VCaP (cell line): ENCODE data around the gene APOD.

Experiments
- H3K27ac ChIP-seq: fragments of 450-650 bp; 2 replicates; pipeline ENCODE4 v1.5.1; 2017
- CTCF ChIP-seq: fragments of 450-650 bp; conservative IDR thresholded peaks from 2 replicates; pipeline ENCODE4 v1.5.1; 2017; ENCODE audit warnings: mild to moderate bottlenecking, moderate library complexity

The APOD gene

GRCh38 chr3:195587824-195588223, 4.1 kb upstream of the APOD start:
- TF ChIP-seq CTCF: no peak
- no peak overlapping the region for H3K27ac ChIP-seq

DNA sequence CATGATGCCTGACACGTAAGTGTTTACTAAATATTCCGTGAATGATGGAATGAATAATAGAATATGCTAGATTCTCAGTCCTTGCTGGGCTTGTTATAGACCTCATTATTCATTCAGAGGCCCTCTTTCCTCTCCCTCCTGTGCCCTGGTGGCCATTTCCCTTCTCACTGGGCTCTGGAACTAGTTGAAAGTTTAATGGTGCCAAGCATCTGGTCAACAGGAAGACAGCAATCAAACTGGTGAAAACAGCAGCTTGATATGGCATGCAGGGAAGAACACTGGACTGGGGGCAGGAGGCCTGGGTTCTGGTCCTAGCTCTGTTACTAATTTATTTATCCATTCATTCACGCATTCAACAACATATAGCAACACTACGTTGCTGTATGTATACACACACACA, 3.7 kb upstream of the APOD start:
- H3K27ac ChIP-seq: no peak overlapping the region
- TF ChIP-seq CTCF: no peak

GRCh38 chr3:195584543-195584870, 767 bp upstream of the APOD start:
- H3K27ac ChIP-seq: peak overlapping the region; percentile 97
- TF ChIP-seq CTCF: no peak

DNA sequence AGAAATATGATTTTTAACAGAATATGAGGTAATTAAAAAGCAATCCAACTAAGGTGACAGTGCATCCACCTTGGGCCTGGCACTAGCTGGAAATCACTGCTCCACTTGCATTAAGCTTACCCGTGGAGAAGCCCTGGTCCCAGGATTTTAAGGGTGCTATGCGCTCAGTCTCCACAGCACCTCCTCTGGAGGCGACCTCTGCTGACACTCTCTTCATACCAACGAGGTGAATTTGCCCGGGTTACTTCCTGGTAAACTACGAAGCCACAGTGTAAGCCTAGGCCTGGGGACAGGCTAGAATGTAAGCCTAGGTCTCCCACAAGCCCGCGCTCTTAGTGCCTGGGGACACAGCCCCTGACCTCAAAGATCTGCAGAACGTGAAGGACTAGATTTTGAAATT, 793 bp downstream of the APOD start:
- peak overlapping the region; percentile 97 for H3K27ac ChIP-seq
- peak; percentile 29; the same call in 1 of the 2 replicates for TF ChIP-seq CTCF

DNA sequence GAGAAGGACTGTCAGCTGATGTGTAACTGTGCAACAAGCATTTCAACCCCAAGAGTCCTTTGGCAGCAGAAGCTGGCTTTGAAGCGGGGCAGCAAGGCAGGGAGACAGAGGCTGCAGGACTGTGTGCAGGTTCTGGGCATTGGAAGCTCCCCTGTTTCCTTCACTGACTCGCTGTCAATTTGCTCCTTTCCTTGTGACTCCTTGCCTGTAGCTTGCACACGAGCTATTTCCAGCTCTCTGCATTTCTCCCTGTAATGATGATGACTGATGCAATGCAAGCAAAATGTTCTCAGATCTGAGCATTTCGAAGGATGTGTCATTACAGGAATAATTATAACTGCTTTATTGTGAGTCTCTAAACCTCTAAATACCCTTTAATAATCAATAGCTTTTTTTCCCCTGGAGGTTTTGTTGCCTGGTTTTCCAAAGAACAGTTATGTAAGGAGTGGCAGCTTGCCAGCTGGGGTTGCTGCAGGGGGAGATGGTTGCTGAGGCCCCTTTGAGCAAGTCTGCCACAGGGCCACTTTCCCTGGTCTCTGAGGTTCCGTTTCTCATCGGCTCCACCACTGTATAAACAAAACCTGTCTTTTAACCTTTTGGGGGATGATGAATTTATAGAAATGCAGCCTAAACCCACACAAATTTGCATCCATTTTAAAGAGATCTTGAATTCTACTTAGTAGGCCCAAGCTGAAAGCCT, 2.8 kb downstream of the APOD start:
- TF ChIP-seq CTCF: no peak
- H3K27ac ChIP-seq: peak overlapping the region; percentile 97; the same call in 1 of the 2 replicates

- no peak for TF ChIP-seq CTCF
- no peak overlapping the region for H3K27ac ChIP-seq
Measured at GRCh38 chr3:195579281-195579680, 4.5 kb downstream of the APOD start.

DNA sequence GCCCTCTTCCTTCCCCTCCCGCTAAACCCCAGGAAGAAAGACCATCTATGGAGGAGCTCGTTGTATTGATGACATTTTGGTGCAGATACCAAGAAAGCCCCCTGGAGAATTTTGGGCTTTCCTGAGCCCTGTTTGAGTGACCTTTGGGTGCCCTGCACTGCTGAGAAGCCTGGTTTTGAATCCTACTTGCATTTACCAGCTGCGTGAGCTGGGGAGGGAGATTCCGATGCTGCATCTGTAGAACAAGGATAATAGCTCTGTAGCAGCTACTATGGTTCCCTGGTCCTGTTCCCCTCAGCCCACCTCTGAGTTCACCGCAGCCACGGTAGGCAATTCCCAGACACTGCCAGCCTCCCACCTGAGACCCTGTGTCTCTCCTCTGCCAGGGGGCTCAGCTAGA, 5.2 kb downstream of the APOD start:
- no peak for TF ChIP-seq CTCF
- H3K27ac ChIP-seq: no peak overlapping the region
